Activated naive CD4-positive, alpha-beta T cell treated with anti-CD3 and anti-CD28 coated beads, Interleukin-2, amount 50 U/mL, for 72 hours (primary cell): ENCODE results near the gene MCTP2. TPM values are rescaled to one million over a fixed set of nuclear protein-coding genes. Genes with fewer than 3 reads are reported as not detected.
"Not testable (repeated sequence)": the region's sequence is repeated elsewhere in the genome, so short reads cannot be mapped to it uniquely, and the experiment has no call there.

Source experiments
- ATAC-seq, 2 donors: fragments of 150-1000 bp; cut with Tn5 transposase; 2 replicates each; pipeline ENCODE4 v1.10.0; 2021; ENCODE audit warnings: mild to moderate bottlenecking in 2 of 2, moderate library complexity in 2 of 2
- DNase-seq, 2 donors: peaks; one replicate each; pipeline ENCODE4 v3.0.0; 2021 to 2022; ENCODE audit warnings: low spot score in 2 of 2
- H3K27ac Mint-ChIP-seq, 2 donors: one replicate each; pipeline ENCODE4 v1.8.0; 2022; ENCODE audit warnings: mild to moderate bottlenecking in 2 of 2, mixed read lengths in 2 of 2
- H3K36me3 Mint-ChIP-seq, 2 donors: one replicate each; pipeline ENCODE4 v1.8.0; 2022; ENCODE audit warnings: mixed read lengths in 2 of 2
- H3K9me3 Mint-ChIP-seq, 2 donors: one replicate each; pipeline ENCODE4 v1.8.0; 2022; ENCODE audit warnings: mixed read lengths in 2 of 2
- total RNA-seq, 2 donors: library from RNA; stranded (reverse); gene quantifications; one replicate each; pipeline ENCODE4 v1.2.3, GENCODE V29; 2022

The MCTP2 gene
- total RNA-seq, 2 donors from 2014 or later: 31.4 to 48.2 TPM

DNA sequence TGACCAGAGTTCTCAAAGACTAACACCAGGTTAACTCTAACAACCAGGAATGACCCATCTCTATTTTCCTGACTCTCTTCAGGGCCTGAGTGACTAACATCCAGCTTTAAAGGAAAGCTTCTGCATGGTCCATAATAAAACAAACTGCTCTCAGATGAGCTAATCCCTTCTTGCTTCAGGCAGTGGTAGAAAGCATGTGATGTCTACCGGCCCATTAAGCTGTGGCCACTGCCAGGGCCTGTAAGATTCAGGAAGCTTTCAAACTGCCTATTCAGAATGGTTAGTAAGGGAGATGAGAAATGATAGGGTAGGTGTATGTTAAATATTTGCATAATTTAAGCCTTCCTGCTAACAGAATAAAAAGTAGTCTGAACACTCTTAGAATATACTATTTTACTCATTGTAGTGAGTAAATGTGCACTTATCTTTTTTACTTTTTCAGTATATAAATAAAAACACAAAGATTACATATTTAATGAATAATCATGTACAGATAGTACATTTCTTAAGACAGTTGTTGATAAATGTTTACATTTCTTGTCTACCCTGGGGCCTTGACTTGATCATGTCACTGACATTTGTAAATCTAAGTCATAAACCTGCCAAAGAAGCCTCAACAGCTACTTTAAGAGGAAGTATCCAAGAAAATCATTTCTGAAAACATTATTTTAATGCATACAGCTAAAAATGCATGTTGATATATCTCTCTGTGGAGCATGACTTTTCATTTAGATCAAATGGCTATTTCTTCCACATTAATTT lies 222.0 kb downstream of the MCTP2 start:
- DNase-seq (no peak), ATAC-seq (no peak)
- Mint-ChIP-seq H3K36me3 (peaks cover 0 to 12% of the 10 kb centered on the region in 2 donors), H3K9me3 (no peaks in the 10 kb centered on the region), H3K27ac (no peak overlapping the region)

DNA sequence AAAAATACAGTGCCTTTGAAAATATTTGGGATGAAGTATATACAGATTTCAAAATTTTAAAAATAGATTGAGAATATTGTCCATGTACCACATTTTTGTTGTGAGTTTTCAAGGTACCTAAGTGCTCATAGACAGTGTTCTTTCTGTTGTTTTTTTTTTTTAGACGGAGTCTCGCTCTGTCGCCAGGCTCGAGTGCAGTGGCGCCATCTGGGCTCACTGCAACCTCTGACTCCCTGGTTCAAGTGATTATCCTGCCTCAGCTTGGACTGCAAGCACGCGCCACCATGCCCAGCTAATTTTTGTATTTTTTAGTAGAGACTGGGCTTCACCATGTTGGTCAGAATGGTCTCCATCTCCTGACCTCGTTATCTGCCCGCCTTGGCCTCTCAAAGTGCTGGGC lies 223.9 kb downstream of the MCTP2 start:
- Mint-ChIP-seq H3K36me3 (peaks cover 0 to 18% of the 10 kb centered on the region in 2 donors), H3K9me3 (no peaks in the 10 kb centered on the region), H3K27ac (no peak overlapping the region)
- ATAC-seq (no peak), DNase-seq (no peak)

DNA sequence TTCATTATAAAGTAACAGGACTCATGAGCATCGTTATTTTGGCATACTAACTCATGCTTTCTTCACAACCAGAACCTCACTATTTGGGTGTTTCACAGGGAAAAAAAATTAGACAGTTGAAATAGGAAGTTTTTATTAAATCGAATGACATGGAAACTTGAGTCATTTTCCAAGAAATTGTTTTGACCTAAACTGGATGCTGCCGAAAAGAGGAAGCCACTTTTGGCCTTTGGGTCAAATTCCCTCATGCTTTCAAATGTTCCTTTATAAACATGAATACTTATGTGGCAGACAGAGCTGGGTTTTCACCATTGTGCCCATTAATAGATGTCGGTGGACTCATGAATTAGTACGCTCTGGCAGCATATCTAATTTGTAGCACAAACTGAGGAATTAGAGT lies 224.9 kb downstream of the MCTP2 start:
- ATAC-seq (no peak), DNase-seq (no peak)
- Mint-ChIP-seq H3K36me3 (peaks cover 0 to 18% of the 10 kb centered on the region in 2 donors), H3K27ac (no peak overlapping the region), H3K9me3 (no peaks in the 10 kb centered on the region)

DNA sequence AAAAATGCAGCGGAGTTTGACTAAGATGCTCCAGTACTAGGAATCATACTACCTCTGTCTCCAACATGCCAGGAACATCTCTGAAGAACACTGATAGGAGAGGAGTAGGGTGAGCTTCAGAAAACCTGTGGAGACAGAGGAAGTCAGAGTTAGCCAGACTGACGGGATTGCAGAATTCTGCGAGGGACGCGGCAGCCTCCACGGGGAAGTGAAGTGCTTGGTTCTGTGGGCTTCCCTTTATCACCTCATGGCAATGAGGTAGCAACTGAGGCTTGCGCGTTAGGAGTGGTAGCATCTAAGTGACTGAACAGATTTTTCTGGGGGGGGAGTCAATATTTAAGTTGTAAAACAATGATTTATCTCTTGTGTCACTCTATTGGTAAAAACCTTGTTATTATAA lies 226.3 kb downstream of the MCTP2 start:
- Mint-ChIP-seq H3K36me3 (peaks cover 0 to 18% of the 10 kb centered on the region in 2 donors), H3K27ac (no peak overlapping the region), H3K9me3 (no peaks in the 10 kb centered on the region)
- DNase-seq (no peak), ATAC-seq (no peak)

DNA sequence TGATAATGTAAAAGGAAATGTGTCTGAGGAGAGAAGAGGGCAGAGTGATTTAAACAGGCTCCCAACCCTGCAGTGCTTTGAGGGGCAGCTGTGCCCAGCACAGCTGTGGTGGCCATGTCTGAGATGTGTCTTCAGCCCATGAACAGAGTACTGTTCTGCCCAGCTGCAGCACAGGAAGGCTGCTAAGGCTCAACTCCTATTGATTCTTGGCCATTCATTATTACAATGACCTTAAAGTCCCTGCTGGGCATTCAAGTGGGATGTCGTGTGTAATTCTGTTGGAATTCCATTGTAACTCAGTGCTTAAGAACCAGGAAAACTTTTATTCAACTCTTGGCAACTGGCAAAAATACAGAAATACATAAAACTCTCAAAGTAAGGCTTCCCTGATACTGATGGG lies 229.3 kb downstream of the MCTP2 start:
- ATAC-seq: no peak

DNA sequence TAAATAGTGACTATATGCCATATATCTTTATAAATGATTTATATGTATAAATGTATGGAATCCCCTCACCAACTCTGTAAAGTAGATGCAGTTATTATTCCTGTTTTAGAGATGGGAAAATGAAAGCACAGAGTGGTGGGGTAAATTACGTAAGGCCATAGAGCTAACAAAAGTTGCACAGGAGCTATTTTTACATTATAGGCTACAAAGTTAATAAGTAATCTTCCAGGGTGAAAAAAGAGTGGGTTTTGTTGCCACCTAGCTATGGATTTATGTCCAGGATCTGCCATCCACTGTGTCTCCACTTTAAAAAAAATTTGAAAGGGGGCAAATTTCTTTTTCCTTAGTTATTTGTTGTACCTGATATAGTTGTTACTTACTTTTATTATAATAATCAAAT lies 235.7 kb downstream of the MCTP2 start:
- Mint-ChIP-seq H3K9me3 (no peaks in the 10 kb centered on the region), H3K27ac (no peak overlapping the region), H3K36me3 (no peaks in the 10 kb centered on the region)
- DNase-seq: no peak
- no peak for ATAC-seq

More for the DNA sequence above, 229.3 kb downstream of the MCTP2 start:
- Mint-ChIP-seq H3K9me3 (no peaks in the 10 kb centered on the region), H3K36me3 (peaks cover 0 to 18% of the 10 kb centered on the region in 2 donors), H3K27ac (no peak overlapping the region)
- DNase-seq: no peak

DNA sequence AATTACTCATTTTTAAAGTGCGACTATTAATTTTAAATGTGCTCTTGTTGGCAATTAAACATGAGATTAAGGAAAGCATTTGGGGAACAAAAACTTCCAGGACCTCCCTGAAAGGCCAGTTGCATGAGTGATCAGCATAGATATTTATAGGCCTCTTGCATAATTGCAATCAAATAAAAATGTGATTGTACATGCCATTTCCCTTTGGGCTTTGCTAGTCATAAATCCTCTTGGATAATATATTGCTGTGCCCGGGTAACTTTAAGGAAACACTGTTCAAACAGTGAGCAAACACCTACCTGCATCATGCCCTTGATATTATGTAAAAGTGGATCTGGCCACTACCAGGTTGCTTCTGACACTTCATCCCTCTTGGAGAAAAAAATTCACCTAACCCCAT lies 239.1 kb downstream of the MCTP2 start:
- H3K9me3 Mint-ChIP-seq: no peaks in the 10 kb centered on the region

DNA sequence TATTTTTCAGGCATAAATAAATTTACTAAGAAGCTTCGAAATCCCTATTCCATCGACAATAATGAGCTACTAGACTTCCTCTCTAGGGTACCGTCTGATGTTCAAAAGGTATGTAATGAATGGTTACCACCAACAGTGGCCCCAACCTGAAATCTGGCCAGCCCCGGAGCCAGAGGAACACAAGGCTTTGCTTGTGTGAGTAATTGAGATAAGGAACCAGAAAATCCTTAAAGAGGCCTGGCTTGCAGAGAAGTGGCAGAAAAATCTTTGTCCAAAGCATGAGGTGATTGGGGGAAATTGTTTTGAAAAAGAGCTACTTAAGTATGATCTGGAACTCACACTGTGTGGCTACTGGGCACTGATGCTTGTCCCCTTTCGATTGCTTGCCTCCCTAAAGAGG lies 245.3 kb downstream of the MCTP2 start:
- ATAC-seq (no peak), DNase-seq (no peak)
- Mint-ChIP-seq H3K36me3 (peaks cover 16 to 24% of the 10 kb centered on the region in 2 donors), H3K27ac (no peak overlapping the region), H3K9me3 (no peaks in the 10 kb centered on the region)

More for the DNA sequence above, 239.1 kb downstream of the MCTP2 start:
- DNase-seq (no peak), ATAC-seq (no peak)
- no peak overlapping the region for H3K27ac Mint-ChIP-seq
- no peaks in the 10 kb centered on the region for H3K36me3 Mint-ChIP-seq

DNA sequence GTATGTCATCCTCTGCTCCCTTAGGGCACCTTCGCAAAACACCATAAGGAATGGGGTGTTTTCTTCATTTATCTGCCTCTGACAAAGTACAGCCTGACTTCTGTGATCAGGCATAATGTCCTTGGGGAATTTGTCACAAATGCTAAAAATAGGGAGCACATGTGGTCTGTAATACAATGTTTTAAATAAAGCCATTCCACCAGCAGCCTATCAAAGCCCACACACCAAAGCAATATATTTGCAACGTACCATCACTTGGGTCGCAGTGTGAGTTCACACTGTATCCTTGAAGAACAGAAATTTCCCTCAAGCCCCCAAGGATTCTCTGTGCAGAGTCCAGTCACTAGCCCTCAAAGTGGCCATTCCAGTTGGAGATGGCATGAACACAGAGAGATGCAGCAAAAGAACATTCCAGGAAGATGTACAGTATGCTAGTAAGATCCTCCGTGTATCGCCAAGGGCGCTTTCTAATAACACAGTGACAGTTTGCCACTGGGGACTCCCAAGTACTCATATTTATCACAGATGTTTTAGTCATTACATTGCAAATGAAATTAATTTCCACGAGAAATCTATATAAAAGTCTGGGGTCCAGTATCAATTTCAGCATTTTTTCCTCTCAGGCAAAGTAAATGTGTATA lies 246.7 kb downstream of the MCTP2 start:
- ATAC-seq: no peak
- no peak for DNase-seq
- peaks cover 6 to 7% of the 10 kb centered on the region in 2 donors for H3K9me3 Mint-ChIP-seq
- H3K27ac Mint-ChIP-seq: no peak overlapping the region
- H3K36me3 Mint-ChIP-seq: peaks cover 16 to 34% of the 10 kb centered on the region in 2 donors

DNA sequence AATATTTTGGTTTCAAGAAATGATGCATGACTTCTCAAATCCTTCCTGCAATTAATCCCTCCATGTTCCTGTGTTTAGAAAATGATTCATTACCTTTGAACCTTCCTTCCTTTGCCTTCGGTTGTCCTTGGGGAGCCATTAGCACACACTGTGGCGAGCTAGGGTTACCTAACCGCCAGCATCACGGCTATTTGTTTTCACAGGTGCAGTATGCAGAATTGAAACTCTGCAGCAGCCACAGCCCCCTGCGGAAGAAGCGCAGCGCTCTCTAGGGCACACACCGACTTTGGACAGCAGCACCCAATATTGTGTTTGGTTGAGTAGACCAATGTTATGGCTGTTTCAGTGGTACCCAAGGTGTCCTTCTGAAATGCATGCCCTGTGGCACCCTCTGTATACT lies 247.4 kb downstream of the MCTP2 start:
- DNase-seq (no peak), ATAC-seq (no peak)
- Mint-ChIP-seq H3K36me3 (peaks cover 16 to 34% of the 10 kb centered on the region in 2 donors), H3K27ac (no peak overlapping the region), H3K9me3 (peaks cover 7 to 9% of the 10 kb centered on the region in 2 donors)

DNA sequence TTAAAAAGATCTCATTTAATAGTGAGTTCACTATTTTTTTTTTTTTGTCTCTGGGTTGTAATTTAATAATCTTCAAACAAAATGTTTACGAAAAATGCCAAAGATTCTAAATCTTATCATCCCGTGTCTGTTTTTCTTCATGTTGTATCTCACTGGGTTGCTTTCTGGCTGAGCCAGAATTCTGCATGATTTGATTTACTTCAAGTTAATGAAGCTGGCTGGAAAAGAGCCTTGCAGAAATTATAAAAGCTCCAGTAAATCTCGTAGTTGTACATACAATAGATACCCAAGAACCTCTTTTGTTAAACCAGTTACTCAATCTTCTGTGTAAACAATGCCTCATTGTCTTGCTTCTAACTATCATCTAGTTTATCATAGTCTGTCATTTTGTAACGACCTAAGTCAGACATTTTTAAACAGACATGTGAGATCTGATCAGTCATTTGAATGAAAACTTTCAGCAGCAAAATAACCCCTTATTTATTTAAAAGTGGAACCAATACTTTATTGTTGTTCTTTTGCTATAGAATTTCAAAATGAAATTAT lies 249.0 kb downstream of the MCTP2 start:
- DNase-seq: no peak
- H3K36me3 Mint-ChIP-seq: peaks cover 16 to 34% of the 10 kb centered on the region in 2 donors
- no peak for ATAC-seq
- H3K27ac Mint-ChIP-seq: no peak overlapping the region
- H3K9me3 Mint-ChIP-seq: peaks cover 8 to 9% of the 10 kb centered on the region in 2 donors

DNA sequence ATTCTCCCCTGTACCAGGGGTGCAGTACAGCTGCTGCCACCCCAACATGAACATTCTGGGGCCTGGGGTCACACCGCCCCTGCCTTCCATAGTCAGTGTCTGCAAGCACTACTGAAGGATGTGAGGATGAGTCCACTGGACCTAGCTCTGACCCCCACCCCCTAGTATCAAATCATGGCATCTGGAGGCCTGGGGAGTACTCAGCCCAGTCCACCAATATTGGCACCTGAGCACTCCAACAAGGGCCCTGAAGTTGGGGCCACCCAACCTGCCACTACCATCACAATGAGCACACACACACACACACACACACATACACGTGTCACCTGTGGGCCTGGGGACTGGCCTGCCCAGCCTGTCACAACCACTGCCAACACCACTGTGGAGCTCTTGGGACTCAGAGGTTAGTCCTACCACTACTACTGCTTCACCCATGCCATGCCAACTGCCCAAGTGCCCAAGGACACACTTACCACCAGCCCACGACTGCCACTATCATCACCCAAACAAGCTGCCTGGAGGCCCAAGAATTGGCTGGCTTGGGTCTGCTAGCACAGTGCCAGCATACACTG lies 253.9 kb downstream of the MCTP2 start:
- Mint-ChIP-seq H3K36me3 (peaks cover 0 to 15% of the 10 kb centered on the region in 2 donors), H3K9me3 (peaks cover 11 to 14% of the 10 kb centered on the region in 2 donors), H3K27ac (no peak overlapping the region)
- DNase-seq (no peak), ATAC-seq (no peak)

DNA sequence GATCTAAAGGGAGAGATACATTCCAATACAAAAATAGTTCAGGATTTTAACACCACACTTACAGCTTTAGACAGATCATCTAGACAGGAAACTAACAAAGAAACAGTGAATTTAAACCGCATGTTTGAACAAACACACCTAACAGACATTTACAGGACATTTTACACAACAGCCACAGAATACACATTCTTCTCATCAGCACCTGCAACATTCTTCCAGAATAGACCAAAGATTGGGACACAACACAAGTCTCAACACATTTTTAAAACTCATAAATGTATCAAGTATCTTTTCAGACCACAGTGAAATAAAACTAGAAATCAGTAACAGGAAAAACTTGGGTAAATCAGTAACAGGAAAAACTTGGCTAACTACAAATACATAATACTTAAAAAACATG lies 256.3 kb downstream of the MCTP2 start:
- no peak for ATAC-seq
- DNase-seq: no peak

DNA sequence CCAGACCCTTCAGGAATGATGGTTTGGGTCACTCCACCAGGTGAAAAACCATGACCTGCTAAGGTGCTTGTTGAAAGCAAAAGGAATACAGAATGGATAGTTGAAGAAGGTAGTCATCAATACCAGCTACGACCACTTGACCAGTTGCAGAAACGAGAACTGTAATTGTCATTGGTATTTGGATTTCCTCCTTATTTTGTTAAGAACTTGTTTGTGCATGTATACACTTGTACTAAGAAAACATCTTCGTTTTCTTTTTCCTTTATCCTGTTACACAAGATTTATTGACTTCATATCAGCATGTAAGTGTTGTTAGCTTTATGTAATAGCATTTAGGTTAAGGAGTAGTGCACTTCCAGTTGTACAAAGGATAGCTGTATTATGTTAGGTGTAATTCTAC lies 261.8 kb downstream of the MCTP2 start:
- DNase-seq (no peak), ATAC-seq (no peak)
- Mint-ChIP-seq H3K27ac (no peak overlapping the region), H3K36me3 (no peaks in the 10 kb centered on the region), H3K9me3 (peaks cover 5 to 8% of the 10 kb centered on the region in 2 donors)

More for the DNA sequence above, 256.3 kb downstream of the MCTP2 start:
- Mint-ChIP-seq H3K36me3 (peaks cover 0 to 3% of the 10 kb centered on the region in 2 donors), H3K27ac (no peak overlapping the region), H3K9me3 (peaks cover 7 to 12% of the 10 kb centered on the region in 2 donors)

DNA sequence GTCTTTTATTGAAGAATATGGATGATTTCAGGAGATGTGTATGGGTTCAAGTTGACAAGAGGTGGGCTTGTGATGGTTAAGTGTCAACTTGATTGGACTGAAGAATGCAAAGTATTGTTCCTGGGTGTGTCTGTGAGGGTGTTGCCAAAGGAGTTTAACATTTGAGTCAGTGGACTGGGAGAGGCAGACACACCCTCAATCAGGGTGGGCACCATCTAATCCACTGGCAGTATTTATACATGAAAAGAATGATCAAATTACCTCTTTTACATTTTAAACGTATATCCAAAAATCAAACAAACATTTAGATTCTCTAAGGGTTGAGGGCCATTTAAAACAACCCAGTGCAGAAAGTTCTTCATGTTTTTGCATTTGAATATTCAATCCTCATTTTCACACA lies 262.2 kb downstream of the MCTP2 start:
- H3K27ac Mint-ChIP-seq, H3K9me3 Mint-ChIP-seq, DNase-seq, ATAC-seq, H3K36me3 Mint-ChIP-seq: not testable (repeated sequence)

DNA sequence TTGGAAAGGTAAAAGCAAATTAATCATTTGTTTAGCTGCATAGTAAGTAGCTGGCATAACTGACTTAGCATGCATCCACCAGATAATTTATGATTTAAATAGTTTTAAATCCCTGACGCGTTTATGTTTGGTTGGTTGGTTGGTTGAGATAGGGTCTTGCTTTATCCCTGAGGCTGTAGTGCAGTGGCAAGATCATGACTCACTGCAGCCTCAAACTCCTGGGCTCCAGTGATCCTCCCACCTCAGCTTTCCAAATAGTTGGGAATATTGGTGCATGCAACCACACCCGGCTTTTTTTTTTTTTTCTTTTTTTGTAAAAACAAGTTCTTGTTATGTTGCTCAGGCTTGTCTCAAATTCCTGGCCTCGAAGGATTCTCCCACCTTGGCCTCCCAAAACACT lies 263.4 kb downstream of the MCTP2 start:
- no peak for ATAC-seq

DNA sequence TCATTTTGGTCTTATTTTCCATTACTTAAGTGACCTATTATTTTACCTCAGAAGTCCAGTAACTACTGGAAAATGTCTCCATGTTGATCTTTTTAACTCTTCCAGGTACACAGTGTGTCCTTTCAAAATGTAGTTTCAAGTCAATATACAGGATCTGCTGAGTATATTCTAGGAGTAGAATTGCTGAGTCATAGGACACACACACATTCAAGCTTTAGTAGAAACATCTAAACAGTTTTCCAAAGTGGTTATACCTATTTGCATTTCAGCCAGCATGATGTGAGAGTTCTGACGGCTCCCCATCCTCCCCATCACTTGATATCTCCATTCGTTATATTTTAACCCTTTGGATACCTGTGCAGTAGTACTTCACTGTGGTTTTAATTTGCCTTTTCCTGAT lies 271.9 kb downstream of the MCTP2 start:
- Mint-ChIP-seq H3K36me3 (peaks cover 0 to 16% of the 10 kb centered on the region in 2 donors), H3K27ac (no peak overlapping the region), H3K9me3 (peaks cover 11 to 18% of the 10 kb centered on the region in 2 donors)
- ATAC-seq: no peak
- DNase-seq: no peak

More for the DNA sequence above, 263.4 kb downstream of the MCTP2 start:
- H3K27ac Mint-ChIP-seq: no peak overlapping the region
- H3K9me3 Mint-ChIP-seq: peaks cover 6 to 8% of the 10 kb centered on the region in 2 donors
- no peaks in the 10 kb centered on the region for H3K36me3 Mint-ChIP-seq
- DNase-seq: no peak
